ENCODE measurements around the gene ADCK1.

Gene ADCK1

GRCh38 chr14:77838831-77839511 is 39.1 kb downstream of the ADCK1 start:
- Mint-ChIP-seq H3K4me3 (no peak overlapping the region), H3K9me3 (no peaks in the 10 kb centered on the region)

GRCh38 chr14:77843195-77843594 is 43.3 kb downstream of the ADCK1 start:
- Mint-ChIP-seq H3K36me3 (peaks cover 4% of the 10 kb centered on the region), H3K9me3 (no peaks in the 10 kb centered on the region), H3K4me3 (no peak overlapping the region), H3K27ac (no peak overlapping the region), H3K27me3 (no peaks in the 10 kb centered on the region), H3K4me1 (peaks cover 5% of the 10 kb centered on the region)

More at GRCh38 chr14:77838831-77839511, 39.1 kb downstream of the ADCK1 start:
- Mint-ChIP-seq H3K4me1 (peaks cover 5% of the 10 kb centered on the region), H3K27me3 (no peaks in the 10 kb centered on the region), H3K36me3 (peaks cover 10% of the 10 kb centered on the region), H3K27ac (no peak overlapping the region)

DNA sequence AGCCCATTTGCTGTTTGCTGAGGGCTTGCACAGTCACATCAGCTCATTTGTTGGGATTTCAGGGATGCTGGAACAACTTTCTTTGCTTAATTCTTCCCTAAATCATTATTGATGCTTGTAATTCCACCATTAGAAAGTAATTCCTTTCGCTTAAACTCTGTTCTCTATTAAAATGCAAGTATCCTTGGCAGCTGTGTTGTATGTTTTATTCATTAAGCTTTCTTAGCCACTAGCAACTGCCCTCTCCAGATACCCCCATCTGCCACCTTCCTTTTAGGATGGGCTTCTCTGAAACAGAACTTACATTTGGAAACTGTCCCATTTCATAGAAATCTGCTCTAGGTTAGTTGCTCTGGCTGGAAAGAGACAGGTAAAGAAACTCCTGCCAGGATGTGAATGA is 43.7 kb downstream of the ADCK1 start:
- no peak overlapping the region for H3K27ac Mint-ChIP-seq
- no peaks in the 10 kb centered on the region for H3K9me3 Mint-ChIP-seq
- H3K36me3 Mint-ChIP-seq, result peaks cover 4% of the 10 kb centered on the region
- H3K4me1 Mint-ChIP-seq, result peaks cover 5% of the 10 kb centered on the region
- H3K4me3 Mint-ChIP-seq, result no peak overlapping the region
- H3K27me3 Mint-ChIP-seq, result no peaks in the 10 kb centered on the region

DNA sequence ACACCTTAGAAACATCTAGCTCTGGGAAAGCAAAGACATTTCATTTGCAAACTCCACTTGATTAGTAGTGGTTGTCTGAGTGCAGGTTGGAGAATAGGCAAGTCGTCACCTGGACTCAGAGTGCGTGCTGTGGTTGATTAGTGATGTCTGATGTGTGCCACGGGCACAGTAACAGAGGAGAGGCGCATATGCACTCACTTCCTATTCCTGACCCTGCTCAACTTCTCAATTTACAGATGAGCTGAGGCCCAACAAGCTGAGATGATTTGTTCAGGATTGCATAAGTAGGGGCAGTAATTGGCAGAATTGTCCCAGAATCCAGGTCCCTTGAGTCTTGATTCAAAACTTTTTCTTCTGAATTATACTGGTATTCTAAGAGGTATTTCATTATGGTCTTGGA is 44.9 kb downstream of the ADCK1 start:
- H3K27me3 Mint-ChIP-seq, result no peaks in the 10 kb centered on the region
- H3K9me3 Mint-ChIP-seq, result no peaks in the 10 kb centered on the region
- H3K4me3 Mint-ChIP-seq, result no peak overlapping the region
- H3K27ac Mint-ChIP-seq, result no peak overlapping the region
- peaks cover 2% of the 10 kb centered on the region for H3K36me3 Mint-ChIP-seq
- no peaks in the 10 kb centered on the region for H3K4me1 Mint-ChIP-seq

DNA sequence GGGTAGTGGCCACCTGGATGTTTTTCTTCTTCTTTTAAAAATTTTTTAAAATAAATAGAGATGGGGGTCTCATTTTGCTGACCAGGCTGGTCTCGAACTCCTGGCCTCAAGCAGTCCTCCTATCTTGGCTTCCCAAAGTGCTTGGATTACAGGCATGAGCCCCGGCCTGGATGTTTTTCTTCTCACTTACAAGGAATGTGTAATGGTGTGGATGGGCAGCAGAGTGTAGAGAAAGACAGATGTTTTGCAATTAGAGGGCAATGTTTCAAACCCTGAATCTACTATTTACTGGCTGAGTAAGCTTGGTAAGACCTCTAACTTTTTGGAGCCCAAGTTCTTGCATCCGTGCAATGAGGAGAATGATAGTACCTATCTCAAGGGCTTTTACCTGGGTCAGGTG is 48.1 kb downstream of the ADCK1 start:
- Mint-ChIP-seq H3K4me1 (no peaks in the 10 kb centered on the region), H3K4me3 (no peak overlapping the region), H3K36me3 (peaks cover 7% of the 10 kb centered on the region), H3K27ac (no peak overlapping the region), H3K27me3 (no peaks in the 10 kb centered on the region), H3K9me3 (peaks cover 6% of the 10 kb centered on the region)

- peaks cover 13% of the 10 kb centered on the region for H3K36me3 Mint-ChIP-seq
- H3K27me3 Mint-ChIP-seq, result no peaks in the 10 kb centered on the region
- peaks cover 11% of the 10 kb centered on the region for H3K9me3 Mint-ChIP-seq
- H3K4me3 Mint-ChIP-seq, result no peak overlapping the region
- no peak overlapping the region for H3K27ac Mint-ChIP-seq
- no peaks in the 10 kb centered on the region for H3K4me1 Mint-ChIP-seq
These were observed 49.8 kb downstream of the ADCK1 start for GRCh38 chr14:77849711-77850110.

DNA sequence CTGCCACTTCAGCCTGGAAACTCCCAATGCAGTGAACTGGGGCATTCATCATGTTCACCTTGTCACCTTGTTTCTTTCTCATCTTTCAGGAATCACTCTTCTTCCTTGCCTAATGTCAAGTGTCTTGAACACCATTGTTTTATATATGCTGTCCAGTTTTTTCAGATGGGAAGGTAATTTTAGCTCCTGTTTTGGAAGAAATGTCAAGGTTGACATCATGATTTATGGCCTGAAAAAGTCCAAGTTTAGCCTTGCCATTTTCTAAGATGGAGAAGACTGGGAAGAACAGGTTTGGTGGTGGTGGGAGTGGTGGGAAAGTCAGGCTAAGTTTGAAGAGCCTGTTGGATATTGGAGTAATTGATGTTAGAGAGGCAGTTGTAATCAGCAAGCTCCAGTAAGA is 54.0 kb downstream of the ADCK1 start:
- H3K27ac Mint-ChIP-seq, result no peak overlapping the region
- H3K9me3 Mint-ChIP-seq, result peaks cover 11% of the 10 kb centered on the region
- H3K4me1 Mint-ChIP-seq, result no peaks in the 10 kb centered on the region
- no peaks in the 10 kb centered on the region for H3K27me3 Mint-ChIP-seq
- H3K4me3 Mint-ChIP-seq, result no peak overlapping the region
- H3K36me3 Mint-ChIP-seq, result peaks cover 13% of the 10 kb centered on the region

- no peaks in the 10 kb centered on the region for H3K27me3 Mint-ChIP-seq
- H3K27ac Mint-ChIP-seq, result no peak overlapping the region
- no peaks in the 10 kb centered on the region for H3K4me1 Mint-ChIP-seq
- H3K9me3 Mint-ChIP-seq, result peaks cover 7% of the 10 kb centered on the region
- peaks cover 9% of the 10 kb centered on the region for H3K36me3 Mint-ChIP-seq
- no peak overlapping the region for H3K4me3 Mint-ChIP-seq
These were observed 57.0 kb downstream of the ADCK1 start for GRCh38 chr14:77856941-77857340.

DNA sequence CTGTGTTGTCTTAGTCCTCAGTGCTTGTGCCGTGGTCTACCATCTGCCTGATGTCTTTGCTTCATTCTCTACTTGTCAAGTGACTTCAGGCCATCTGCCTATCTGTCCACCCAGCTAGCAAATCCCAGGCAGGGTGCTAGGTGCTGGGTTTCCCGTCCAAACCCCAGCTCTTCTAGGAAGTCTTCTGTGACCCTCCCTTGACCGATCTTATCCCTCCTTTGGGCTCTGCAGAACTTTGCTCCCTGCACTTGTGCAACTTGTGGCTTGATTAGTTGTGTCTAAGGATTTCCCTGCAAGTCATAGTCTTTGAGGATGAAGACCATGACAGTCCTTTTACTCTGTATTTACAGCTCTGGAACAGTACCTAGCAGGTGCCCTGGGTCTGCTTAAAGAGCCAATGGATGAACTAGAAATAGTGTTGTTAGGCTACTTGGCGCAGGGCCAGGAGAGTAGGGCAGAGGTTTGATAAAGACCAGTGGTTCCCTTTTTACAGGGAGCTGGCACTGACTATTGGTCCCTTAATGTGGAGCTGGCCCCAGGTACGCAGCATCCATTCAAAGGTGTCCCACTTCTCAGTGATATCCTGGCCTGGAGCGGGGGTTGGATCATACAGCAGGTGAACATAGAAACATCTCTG is 60.1 kb downstream of the ADCK1 start:
- Mint-ChIP-seq H3K4me1 (no peaks in the 10 kb centered on the region), H3K4me3 (no peak overlapping the region), H3K27ac (no peak overlapping the region), H3K36me3 (peaks cover 16% of the 10 kb centered on the region), H3K9me3 (no peaks in the 10 kb centered on the region), H3K27me3 (no peaks in the 10 kb centered on the region)

- H3K4me3 Mint-ChIP-seq, result no peak overlapping the region
- no peaks in the 10 kb centered on the region for H3K9me3 Mint-ChIP-seq
- H3K4me1 Mint-ChIP-seq, result no peaks in the 10 kb centered on the region
- H3K27me3 Mint-ChIP-seq, result no peaks in the 10 kb centered on the region
- no peak overlapping the region for H3K27ac Mint-ChIP-seq
- H3K36me3 Mint-ChIP-seq, result peaks cover 19% of the 10 kb centered on the region
These were observed 61.3 kb downstream of the ADCK1 start for GRCh38 chr14:77861201-77861600.

GRCh38 chr14:77862154-77862786 is 62.4 kb downstream of the ADCK1 start:
- Mint-ChIP-seq H3K27ac (no peak overlapping the region), H3K4me1 (no peaks in the 10 kb centered on the region), H3K27me3 (no peaks in the 10 kb centered on the region), H3K4me3 (no peak overlapping the region), H3K9me3 (no peaks in the 10 kb centered on the region), H3K36me3 (peaks cover 20% of the 10 kb centered on the region)

GRCh38 chr14:77864085-77864484 is 64.2 kb downstream of the ADCK1 start:
- Mint-ChIP-seq H3K4me3 (no peak overlapping the region), H3K9me3 (no peaks in the 10 kb centered on the region), H3K36me3 (peaks cover 18% of the 10 kb centered on the region), H3K4me1 (no peaks in the 10 kb centered on the region), H3K27me3 (no peaks in the 10 kb centered on the region), H3K27ac (no peak overlapping the region)

DNA sequence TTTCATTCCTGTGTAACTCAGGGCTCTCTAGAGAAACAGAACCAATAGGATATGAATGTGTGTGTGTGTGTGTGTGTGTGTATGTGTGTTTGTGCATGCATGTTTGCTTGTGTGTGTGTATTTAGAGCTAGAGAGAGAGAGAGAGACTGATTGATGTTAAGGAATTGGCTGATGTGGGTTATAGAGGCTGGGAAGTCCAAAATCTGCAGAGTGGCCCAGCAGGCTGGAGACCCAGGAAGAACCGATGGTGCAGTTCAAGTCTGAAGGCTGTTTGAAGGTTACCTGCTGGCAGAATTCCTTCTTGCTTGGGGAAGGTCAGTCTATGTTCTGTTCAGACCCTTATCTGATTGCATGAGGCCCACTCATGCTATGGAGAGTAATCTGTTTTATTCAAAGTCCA is 64.7 kb downstream of the ADCK1 start:
- Mint-ChIP-seq H3K9me3 (no peaks in the 10 kb centered on the region), H3K36me3 (peaks cover 18% of the 10 kb centered on the region)

GRCh38 chr14:77865455-77865854 is 65.5 kb downstream of the ADCK1 start:
- Mint-ChIP-seq H3K4me3 (no peak overlapping the region), H3K36me3 (peaks cover 18% of the 10 kb centered on the region), H3K27ac (no peak overlapping the region), H3K27me3 (no peaks in the 10 kb centered on the region), H3K4me1 (no peaks in the 10 kb centered on the region), H3K9me3 (no peaks in the 10 kb centered on the region)

More for the DNA sequence above, 64.7 kb downstream of the ADCK1 start:
- no peaks in the 10 kb centered on the region for H3K4me1 Mint-ChIP-seq
- no peak overlapping the region for H3K4me3 Mint-ChIP-seq
- no peaks in the 10 kb centered on the region for H3K27me3 Mint-ChIP-seq
- no peak overlapping the region for H3K27ac Mint-ChIP-seq

- Mint-ChIP-seq H3K4me1 (no peaks in the 10 kb centered on the region), H3K36me3 (peaks cover 18% of the 10 kb centered on the region), H3K27ac (no peak overlapping the region), H3K4me3 (no peak overlapping the region), H3K9me3 (no peaks in the 10 kb centered on the region), H3K27me3 (no peaks in the 10 kb centered on the region)
These were observed 67.0 kb downstream of the ADCK1 start for GRCh38 chr14:77866932-77867331.

DNA sequence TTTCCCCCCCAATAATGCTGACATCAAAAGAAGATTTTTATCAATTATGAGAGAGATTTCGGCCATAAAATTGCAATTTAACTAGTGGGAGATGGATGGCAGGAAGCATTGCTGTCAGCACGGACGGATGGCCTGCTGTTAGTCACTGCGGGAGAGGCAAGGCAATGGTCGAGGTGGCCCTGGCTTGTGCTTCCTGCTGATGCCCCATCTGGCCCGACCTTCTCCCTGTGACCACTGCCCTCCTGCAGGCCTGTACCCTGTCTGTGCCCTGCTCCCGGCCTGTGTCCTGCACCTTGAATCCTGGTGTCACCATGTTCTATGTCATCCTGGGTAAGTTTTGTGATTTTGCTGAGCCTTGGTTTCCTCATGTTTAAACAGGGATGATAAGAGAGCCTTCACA is 67.6 kb downstream of the ADCK1 start:
- H3K27ac Mint-ChIP-seq, result peak overlapping the region; percentile 3
- no peaks in the 10 kb centered on the region for H3K27me3 Mint-ChIP-seq
- H3K4me3 Mint-ChIP-seq, result no peak overlapping the region
- no peaks in the 10 kb centered on the region for H3K9me3 Mint-ChIP-seq
- no peaks in the 10 kb centered on the region for H3K4me1 Mint-ChIP-seq
- peaks cover 23% of the 10 kb centered on the region for H3K36me3 Mint-ChIP-seq

All from activated naive CD4-positive, alpha-beta T cell treated with anti-CD3 and anti-CD28 coated beads, Interleukin-2, amount 50 U/mL, for 24 hours (primary cell).